ENCODE results near the gene WLS.
A peak's percentile ranks its signal among the peaks of the same experiment; 100 is the strongest.

The WLS gene

DNA sequence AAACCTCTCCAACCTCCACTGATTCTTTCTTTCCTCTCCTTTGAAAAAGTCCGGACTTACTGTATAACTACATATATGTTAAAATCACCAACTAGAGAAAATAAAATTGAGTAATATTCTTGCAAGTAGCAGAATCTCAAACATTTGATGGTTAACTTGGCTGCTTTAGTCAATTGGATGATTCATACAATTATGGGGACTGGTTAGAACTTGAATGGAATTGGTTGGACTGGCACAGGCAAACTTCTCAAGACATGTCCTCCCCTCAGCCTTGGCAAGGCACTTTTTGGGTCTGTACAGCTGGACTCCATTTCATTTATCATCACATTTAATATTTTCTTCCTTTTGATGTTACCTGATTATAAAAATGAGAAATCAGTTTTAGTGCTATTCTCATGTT lies 6.5 kb downstream of the WLS start:
- no peak for DNase-seq

DNA sequence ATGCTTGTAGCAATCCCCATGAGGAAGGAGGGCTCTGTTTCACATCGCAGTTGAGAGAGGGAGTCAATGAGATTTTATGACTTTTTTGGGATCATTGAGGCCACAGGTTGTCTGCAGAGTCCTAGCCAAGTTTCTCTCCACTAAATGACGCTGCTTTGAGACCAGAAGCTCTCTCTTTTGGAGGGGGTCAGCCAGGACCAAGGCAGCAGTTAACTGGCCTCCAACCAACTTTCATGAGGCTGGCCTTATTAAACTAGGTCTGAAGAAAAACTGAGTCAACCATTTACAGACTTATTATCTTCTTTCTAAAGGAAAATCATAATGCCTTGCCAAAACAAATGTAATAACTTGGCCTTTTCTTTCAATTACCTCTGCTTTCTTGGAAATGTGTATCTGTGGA lies 8.6 kb downstream of the WLS start:
- no peak for DNase-seq

GRCh38 chr1:68221980-68222373 lies 10.3 kb downstream of the WLS start:
- no peak for DNase-seq

DNA sequence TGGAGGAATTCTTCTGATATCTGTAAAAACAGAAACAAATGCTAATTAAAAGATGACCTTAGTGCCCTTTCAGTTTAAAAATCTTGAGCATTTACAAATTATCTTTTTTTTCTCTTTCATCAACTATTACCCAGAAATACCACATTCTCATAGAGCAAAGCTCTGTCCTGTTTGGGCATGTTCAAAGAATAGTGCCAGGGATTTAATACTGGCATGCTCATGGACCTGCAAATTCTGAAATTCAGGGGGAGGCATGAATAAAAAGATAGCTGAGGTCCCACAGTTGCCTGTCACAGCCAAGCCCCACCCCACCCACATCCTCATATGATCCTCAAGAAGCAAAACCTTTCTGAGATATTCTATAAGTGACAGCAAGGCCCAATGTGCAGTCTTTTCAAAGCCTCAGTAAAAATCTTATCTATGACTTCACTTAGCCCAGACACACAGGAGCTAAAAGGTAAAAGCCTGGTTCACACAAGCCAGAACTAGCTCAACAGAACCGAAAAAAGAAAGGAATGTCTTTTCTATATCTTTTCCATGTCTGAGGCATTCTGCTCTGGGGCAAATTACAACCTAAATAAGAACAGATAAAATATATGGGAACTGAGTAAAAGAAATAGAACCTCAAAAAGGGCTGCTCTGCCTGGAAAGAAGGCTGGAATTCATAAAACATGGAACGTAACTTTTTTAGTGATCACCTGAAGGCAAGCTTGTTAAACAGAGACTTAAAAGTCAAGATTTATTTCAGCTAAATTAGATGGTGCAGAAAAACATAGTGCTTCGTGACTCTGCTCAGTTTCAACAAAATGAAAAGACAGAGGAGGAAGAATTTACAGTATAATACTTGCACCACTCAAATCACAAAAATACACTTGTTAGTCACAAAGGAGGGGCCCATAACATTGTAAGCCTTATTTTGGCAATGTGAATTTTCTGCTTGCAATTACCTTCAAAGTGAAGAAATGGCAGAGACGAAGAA lies 11.0 kb downstream of the WLS start:
- no peak for DNase-seq

- no peak for DNase-seq
Measured at GRCh38 chr1:68220420-68220819, 11.9 kb downstream of the WLS start.

- DNase-seq = no peak
Measured at GRCh38 chr1:68218490-68218889, 13.8 kb downstream of the WLS start.

DNA sequence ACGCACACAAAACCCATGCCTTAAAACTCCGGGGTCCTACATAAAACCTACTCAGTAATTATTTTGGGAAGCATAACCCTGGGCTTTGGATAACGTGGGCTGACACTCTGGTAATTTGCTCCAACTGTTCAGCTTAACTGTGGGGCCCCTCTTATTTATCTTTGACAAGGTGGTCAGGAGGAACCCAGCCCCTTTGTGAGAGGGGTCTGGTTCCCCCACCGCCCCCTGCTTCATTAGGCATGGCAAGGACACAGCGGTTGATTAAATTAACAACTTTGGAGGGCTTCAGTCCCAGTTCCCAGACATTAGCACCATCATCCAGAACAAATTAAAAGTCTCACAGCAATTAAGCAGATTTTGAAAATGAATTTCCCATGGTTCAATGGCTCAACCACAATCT lies 14.7 kb downstream of the WLS start:
- no peak for DNase-seq

DNA sequence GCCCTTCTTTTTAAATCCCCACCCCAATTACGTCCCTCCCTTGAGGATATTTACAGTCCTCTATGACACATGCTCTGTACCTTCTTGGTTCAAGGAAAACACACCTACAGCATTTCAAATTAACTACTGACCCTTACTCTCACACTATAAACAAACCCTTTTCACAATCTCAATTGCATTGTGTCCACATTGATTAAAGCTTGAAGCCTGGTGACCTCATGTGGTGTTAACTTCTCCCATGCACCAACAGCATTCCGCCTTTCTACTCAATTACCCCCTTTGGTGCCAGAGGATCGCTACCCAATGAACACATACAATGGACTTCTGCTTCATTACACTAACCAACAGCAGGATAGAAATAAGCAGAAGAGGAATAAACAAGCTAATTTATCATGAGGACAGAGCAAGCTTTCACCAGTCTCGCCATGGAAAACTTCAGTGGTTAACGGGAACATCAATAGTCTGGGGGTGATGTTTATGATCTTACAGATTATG lies 15.2 kb downstream of the WLS start:
- peak; percentile 89 for DNase-seq

DNA sequence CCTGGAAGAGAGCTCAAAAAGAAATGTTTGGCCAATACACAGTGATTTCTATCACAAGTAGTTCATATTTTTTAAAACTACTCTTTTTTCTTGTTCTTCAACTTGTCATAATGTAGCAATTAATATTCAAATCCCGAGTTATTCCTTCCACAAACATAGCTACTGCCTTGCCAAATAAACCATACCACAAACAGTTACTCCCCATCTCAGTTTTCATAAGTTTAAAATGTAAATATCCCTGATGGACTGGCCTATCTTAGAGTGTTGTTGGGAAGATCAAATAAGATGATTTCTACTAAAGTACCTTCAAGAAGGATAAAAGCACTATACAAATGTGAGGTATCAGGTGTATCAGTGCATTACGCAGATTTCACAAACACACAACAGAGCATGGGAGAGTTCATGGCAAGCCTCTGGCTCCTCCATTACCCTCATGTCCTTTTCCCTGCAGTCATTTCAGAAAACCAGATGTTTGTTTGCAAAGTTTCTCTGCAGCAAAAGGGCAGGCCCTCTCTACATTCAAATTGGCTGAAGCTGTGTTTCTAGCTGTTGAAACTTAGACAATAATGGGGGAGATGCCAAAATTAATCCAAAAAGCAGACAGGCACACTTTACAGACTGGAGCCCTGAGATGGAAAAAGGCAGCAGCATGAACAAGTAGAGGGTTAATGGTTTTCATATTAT lies 16.1 kb downstream of the WLS start:
- no peak for DNase-seq

GRCh38 chr1:68213843-68214242 lies 18.5 kb downstream of the WLS start:
- peak; percentile 30 for DNase-seq

- DNase-seq = no peak
Measured at GRCh38 chr1:68211761-68212380, 20.5 kb downstream of the WLS start.

- no peak for DNase-seq
Measured at GRCh38 chr1:68210829-68211228, 21.5 kb downstream of the WLS start.

GRCh38 chr1:68210027-68210426 lies 22.3 kb downstream of the WLS start:
- no peak for DNase-seq

DNA sequence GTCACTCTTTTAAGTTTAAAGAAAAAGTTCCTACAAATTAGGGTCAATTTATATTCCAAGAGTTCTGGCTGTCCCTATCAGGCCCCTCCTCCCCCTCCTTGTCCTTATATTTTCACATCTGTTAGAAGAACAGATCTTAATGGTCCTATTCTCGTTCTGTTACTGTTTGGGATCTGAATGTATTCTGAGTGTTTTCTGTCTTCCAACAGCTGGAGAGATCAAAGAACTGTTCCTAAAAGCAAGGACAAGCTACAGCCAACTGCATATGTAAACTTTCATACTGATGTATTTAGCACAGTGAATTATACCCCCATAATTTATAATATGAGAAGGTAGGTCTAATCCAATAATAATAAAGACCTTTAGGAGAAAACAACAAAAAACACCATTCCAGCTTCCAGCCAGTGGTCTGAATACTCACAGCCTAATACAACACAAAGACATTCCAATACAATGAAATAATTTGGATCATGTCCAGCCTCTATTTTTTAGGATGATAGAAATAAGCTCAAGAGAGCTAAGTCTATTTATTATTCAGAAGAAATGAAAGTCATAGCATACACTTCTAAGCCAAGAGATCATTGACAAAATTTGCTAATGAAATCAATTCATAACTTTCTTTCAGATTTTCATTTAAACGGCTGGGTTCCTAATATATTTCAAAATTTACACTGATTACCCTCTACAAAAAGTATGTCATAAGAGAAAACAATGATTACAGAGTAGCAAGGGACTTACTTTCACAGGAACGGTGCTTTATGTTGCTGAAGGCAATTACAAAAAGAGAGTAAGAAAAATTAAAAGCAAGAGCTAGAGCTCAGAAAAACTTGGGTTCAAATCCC lies 25.3 kb downstream of the WLS start:
- no peak for DNase-seq

GRCh38 chr1:68205794-68206358 lies 26.4 kb downstream of the WLS start:
- no peak for DNase-seq

- no peak for DNase-seq
Measured at GRCh38 chr1:68204977-68205630, 27.2 kb downstream of the WLS start.

- no peak for DNase-seq
Measured at GRCh38 chr1:68202239-68202832, 30.0 kb downstream of the WLS start.

- DNase-seq = no peak
Measured at GRCh38 chr1:68201546-68202238, 30.6 kb downstream of the WLS start.

DNA sequence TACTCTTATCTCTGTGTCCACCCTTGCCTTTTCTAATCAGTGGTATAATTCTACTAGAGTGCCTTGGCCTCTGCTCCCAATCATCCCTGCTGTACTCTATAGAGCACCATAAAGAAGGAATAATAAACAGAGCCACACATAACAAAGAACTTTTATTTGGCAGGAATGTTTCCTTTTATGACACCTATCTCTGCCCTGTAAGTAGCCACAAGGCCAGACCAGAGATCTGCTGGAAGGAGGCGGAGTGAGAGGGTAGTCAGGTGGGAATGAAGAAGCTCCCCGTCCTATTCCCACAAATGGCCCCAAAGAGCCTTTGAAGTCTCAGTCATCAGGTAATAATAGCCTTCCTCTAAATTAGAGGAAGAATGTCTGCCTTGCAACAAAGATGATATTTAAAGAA lies 32.7 kb downstream of the WLS start:
- no peak for DNase-seq

GRCh38 chr1:68198752-68199151 lies 33.6 kb downstream of the WLS start:
- DNase-seq = no peak

DNA sequence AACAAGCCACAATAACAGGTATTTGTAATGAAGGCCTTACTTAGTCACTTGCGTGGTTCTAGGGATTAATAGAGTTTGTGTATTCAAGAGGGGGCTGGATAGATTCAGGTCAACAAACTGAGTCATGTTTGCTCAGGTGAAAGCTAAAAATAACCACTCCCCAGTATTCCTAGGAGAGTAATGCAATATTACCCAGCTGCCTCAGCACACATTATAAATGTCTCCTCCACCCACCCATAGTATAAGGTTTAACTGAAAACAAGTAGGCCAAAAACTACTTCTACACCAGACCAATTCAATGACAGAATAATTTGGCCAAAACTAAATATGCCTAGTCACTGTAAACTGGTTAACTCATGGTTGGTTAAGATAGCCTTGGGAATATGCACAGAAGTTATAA lies 34.4 kb downstream of the WLS start:
- DNase-seq = no peak

All from retina (tissue), 1 donor.